Calu3 (cell line): ENCODE measurements around the gene OR52B4. TPM values are rescaled to one million over a fixed set of nuclear protein-coding genes. Genes with fewer than 3 reads are reported as not detected.
"Not testable (repeated sequence)": the region's sequence is repeated elsewhere in the genome, so short reads cannot be mapped to it uniquely, and the experiment has no call there.

Experiments
- Bru-seq: library from RNA; stranded (reverse); fragments of 400-500 nt; gene quantifications from one replicate; lab custom pipeline; 2021; lab: Mats Ljungman, UMichigan
- BruChase-seq, 2 experiments: library from RNA; stranded (reverse); fragments of 400-500 nt; gene quantifications; one replicate each; lab custom pipeline; 2021; lab: Mats Ljungman, UMichigan
- BruUV-seq: library from RNA; stranded (reverse); fragments of 400-500 nt; replicated peaks from 2 replicates; lab custom pipeline; 2021; lab: Mats Ljungman, UMichigan
- CTCF ChIA-PET: fragments of 300-600 bp; sonication (Branson Sonifier 250); formaldehyde crosslinking; loops from one replicate; lab custom pipeline; 2022; ENCODE audit warnings: antibody characterized with exemption; lab: Charles Lee
- DNase-seq: peaks from one replicate; pipeline ENCODE4 v3.0.0; 2022
- H3K27ac Mint-ChIP-seq: one replicate; pipeline ENCODE4 v1.8.0; 2022; ENCODE audit warnings: mixed read lengths; ENCODE audit not compliant: unreplicated experiment
- H3K27me3 Mint-ChIP-seq: one replicate; pipeline ENCODE4 v1.8.0; 2022; ENCODE audit warnings: mixed read lengths; ENCODE audit not compliant: unreplicated experiment
- H3K36me3 Mint-ChIP-seq: one replicate; pipeline ENCODE4 v1.8.0; 2022; ENCODE audit warnings: mild to moderate bottlenecking, moderate library complexity, mixed read lengths; ENCODE audit not compliant: insufficient read depth, unreplicated experiment
- H3K4me1 Mint-ChIP-seq: one replicate; pipeline ENCODE4 v1.8.0; 2022; ENCODE audit warnings: mild to moderate bottlenecking, low read depth, mixed read lengths; ENCODE audit not compliant: unreplicated experiment
- H3K4me3 Mint-ChIP-seq: one replicate; pipeline ENCODE4 v1.8.0; 2022; ENCODE audit warnings: mild to moderate bottlenecking, low read depth, moderate library complexity, mixed read lengths; ENCODE audit not compliant: unreplicated experiment
- H3K9me3 Mint-ChIP-seq: one replicate; pipeline ENCODE4 v1.8.0; 2022; ENCODE audit warnings: low read depth, mixed read lengths; ENCODE audit not compliant: unreplicated experiment
- intact Hi-C: fragments of 100-400 bp; cut with micrococcal nuclease; formaldehyde crosslinking; loops from one replicate; pipeline ENCODE4 v1.10.0; 2022; ENCODE audit not compliant: unreplicated experiment
- long read RNA-seq: library from polyadenylated mRNA; stranded (forward); transcript quantifications from one replicate; pipeline ENCODE4 v2.0.0, GENCODE V29; 2022
- total RNA-seq: library from RNA; stranded (reverse); gene quantifications from 2 replicates; pipeline ENCODE4 v1.2.3, GENCODE V29; 2022
- TF ChIP-seq, protein P1 (sequence below): fragments of 200-600 bp; IDR thresholded peaks from one replicate; pipeline ENCODE4 v1.8.0; 2022; ENCODE audit warnings: antibody characterized with exemption; ENCODE audit not compliant: unreplicated experiment

The OR52B4 gene
- not detected in 2 replicates for total RNA-seq
- Bru-seq, nascent RNA: not detected
- percentile 8 among the genes with signal in this experiment for BruChase-seq, experiment 1, labeled RNA remaining after a 6-hour chase
- BruChase-seq, experiment 2, labeled RNA remaining after a 2-hour chase: not detected
- long read RNA-seq: 0 reads

DNA sequence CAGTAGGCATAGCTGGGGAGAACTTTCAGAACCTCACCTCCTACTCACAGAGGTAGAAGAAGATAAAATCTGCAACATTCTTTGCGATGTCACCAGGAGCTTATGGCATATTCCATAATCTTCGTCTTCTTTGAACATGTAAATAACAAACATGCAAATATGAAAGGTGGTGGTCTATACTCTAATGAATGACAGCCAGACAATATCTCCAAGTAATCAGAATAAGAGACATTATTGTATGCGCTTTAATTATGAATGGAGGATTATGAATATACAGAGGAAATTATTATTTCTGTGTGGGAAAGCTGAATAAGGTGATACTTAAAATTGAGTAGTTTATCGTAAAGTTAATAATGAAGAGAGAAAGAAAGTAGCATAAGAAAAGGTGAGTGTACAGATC, at the start of gene OR52B4:
OR52B4 (minus strand) TSS at position 101 of the 400 bp plus-strand sequence; CDS start at position 10, 91 bp downstream.
- TF ChIP-seq, protein P1, sequence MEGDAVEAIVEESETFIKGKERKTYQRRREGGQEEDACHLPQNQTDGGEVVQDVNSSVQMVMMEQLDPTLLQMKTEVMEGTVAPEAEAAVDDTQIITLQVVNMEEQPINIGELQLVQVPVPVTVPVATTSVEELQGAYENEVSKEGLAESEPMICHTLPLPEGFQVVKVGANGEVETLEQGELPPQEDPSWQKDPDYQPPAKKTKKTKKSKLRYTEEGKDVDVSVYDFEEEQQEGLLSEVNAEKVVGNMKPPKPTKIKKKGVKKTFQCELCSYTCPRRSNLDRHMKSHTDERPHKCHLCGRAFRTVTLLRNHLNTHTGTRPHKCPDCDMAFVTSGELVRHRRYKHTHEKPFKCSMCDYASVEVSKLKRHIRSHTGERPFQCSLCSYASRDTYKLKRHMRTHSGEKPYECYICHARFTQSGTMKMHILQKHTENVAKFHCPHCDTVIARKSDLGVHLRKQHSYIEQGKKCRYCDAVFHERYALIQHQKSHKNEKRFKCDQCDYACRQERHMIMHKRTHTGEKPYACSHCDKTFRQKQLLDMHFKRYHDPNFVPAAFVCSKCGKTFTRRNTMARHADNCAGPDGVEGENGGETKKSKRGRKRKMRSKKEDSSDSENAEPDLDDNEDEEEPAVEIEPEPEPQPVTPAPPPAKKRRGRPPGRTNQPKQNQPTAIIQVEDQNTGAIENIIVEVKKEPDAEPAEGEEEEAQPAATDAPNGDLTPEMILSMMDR: no peak
- BruUV-seq: no TSS peak
- intact Hi-C loops: no loop called here

DNA sequence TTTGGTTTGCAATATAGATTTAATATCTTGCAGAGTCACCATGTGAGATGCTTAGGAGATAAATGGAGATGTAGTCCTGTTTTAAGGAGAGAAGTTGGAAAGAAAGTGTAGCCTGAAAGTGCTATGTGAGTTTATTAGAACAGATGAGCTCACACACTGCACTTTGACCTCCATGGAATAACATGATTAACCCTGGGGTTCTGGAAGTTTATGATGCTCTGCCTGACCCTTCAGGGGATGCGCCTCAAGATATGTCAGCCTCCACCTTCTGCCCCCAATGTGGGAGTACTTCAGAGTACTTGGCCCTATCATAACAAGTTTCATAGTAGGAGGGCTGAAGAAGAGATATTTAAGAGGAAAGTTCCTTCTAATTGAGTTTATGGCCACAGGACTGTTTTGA, 48.6 kb upstream of the OR52B4 start:
- Mint-ChIP-seq H3K4me3 (no peak overlapping the region), H3K4me1 (no peaks in the 10 kb centered on the region), H3K27ac (no peak overlapping the region), H3K36me3 (no peaks in the 10 kb centered on the region), H3K9me3 (no peaks in the 10 kb centered on the region), H3K27me3 (peaks cover 42% of the 10 kb centered on the region)
- CTCF ChIA-PET: no interaction called here
- intact Hi-C loops: no loop called here
- TF ChIP-seq, protein P1: no peak
- BruUV-seq: no TSS peak
- DNase-seq: no peak

More for the DNA sequence above, at the start of gene OR52B4:
- DNase-seq: no peak
- H3K27ac Mint-ChIP-seq: no peak within 1 kb of the TSS
- H3K9me3 Mint-ChIP-seq: no peaks in the 10 kb centered on the region
- peaks cover 36% of the 10 kb centered on the region for H3K27me3 Mint-ChIP-seq
- H3K4me3 Mint-ChIP-seq: no peak within 1 kb of the TSS
- no peaks in the 10 kb centered on the region for H3K4me1 Mint-ChIP-seq
- CTCF ChIA-PET: no interaction called here
- H3K36me3 Mint-ChIP-seq: no peaks in the 10 kb centered on the region

DNA sequence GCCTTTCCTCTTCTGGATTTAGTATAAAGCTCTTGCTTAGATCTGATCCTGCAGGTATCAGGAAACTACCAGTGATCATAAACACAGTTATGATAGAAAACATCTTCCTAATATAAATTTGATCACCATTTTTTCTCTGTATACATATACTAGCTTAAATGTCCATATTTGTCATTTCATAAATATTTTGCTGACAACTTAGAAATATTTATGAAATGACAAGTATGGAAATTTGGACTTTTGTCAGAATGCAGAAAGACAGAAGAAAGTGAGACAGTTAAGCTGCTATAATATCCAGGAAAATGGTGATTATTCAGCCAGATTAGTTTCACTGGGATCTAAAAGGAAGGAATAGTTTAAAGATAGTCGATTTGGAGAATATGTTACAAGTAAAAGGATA, 48.1 kb upstream of the OR52B4 start:
- no TSS peak for BruUV-seq
- CTCF ChIA-PET: no interaction called here
- H3K27ac Mint-ChIP-seq: no peak overlapping the region
- TF ChIP-seq, protein P1: no peak
- no peaks in the 10 kb centered on the region for H3K9me3 Mint-ChIP-seq
- H3K4me1 Mint-ChIP-seq: no peaks in the 10 kb centered on the region
- DNase-seq: no peak
- peaks cover 42% of the 10 kb centered on the region for H3K27me3 Mint-ChIP-seq
- no peak overlapping the region for H3K4me3 Mint-ChIP-seq
- intact Hi-C loops: no loop called here
- H3K36me3 Mint-ChIP-seq: no peaks in the 10 kb centered on the region

DNA sequence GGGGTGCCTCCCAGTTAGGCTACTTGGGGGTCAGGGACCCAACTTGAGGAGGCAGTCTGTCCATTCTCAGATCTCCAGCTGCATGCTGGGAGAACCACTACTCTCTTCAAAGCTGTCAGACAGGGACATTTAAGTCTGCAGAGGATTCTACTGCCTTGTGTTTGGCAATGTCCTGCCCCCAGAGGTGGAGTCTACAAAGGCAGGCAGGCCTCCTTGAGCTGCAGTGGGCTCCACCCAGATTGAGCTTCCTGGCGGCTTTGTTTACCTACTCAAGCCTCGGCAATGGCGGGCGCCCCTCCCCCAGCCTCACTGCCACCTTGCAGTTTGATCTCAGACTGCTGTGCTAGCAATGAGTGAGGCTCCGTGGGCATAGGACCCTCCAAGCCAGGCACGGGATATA, 38.0 kb upstream of the OR52B4 start:
- H3K4me3 Mint-ChIP-seq, H3K27ac Mint-ChIP-seq, H3K4me1 Mint-ChIP-seq, intact Hi-C loops, BruUV-seq, H3K36me3 Mint-ChIP-seq, DNase-seq, H3K9me3 Mint-ChIP-seq: not testable (repeated sequence)
- peaks cover 20% of the 10 kb centered on the region for H3K27me3 Mint-ChIP-seq
- CTCF ChIA-PET: interaction anchor here (0.6 kb wide), 1 partner anchor 14 kb away, joined by 3 read pairs; no protein-coding TSS in a partner anchor

DNA sequence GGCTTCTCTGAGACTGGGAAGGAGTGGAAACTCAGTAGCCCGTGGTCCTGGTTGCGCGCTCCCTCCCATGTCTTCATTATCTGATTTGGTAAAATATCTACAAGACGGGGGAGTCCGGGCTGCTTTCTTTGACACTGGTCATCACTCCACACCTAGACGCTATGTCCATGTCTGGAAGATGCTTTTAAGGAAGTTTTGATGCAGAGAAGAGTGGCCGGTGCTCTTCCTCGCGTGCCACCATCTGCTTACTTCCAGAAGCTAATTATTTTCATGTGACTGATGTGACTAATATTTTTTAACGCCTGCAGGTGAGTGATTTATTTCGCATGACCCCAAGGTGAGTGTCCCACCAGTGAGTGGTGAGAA, 25.7 kb upstream of the OR52B4 start:
- Mint-ChIP-seq H3K27me3 (peaks cover 16% of the 10 kb centered on the region), H3K4me1 (no peaks in the 10 kb centered on the region), H3K27ac (peak overlapping the region; percentile 74), H3K9me3 (no peaks in the 10 kb centered on the region), H3K4me3 (peak overlapping the region; percentile 87), H3K36me3 (peaks cover 25% of the 10 kb centered on the region)
- TF ChIP-seq, protein P1: no peak
- BruUV-seq: TSS peak; percentile 71
- intact Hi-C loops: loop anchor here (1.0 kb wide), 1 partner anchor 99 kb away; no protein-coding TSS in a partner anchor
- CTCF ChIA-PET: interaction anchor here (0.7 to 1.5 kb wide), 2 partner anchors 99 to 207 kb away, joined by 4 to 8 read pairs; no protein-coding TSS in a partner anchor
- no peak for DNase-seq
